ENCODE results near the gene LXN. TPM values are rescaled to one million over a fixed set of nuclear protein-coding genes. Genes with fewer than 3 reads are reported as not detected.

Gene LXN
- total RNA-seq, 2 donors from 2014 or later, result 8.8 to 10.0 TPM

DNA sequence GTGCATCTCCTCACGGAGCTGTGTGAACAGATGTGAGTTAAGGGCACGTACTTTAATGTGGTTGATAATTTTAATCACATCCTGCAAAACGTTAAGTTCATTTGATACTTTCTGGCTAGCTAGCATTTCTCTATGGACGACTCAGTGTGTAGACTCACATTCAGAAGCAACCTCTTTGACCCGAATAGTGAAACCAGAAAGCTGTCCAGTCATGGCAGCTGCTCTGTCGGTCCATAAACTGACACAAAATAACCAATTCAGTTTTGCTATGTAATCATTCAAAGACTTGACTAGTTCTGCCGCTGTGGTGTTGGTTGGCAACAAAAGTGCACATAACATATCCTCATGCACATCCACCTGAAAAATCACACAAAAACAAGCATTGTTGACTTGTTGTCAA is 31.8 kb downstream of the LXN start:
- Histone ChIP-seq H3K27me3 (ENCODE audit: control insufficient read depth, insufficient read depth, low read length, poor library complexity, severe bottlenecking) (no peaks in the 10 kb centered on the region), H3K4me1 (ENCODE audit: control insufficient read depth, insufficient read depth, low read length) (no peaks in the 10 kb centered on the region), H3K4me3 (ENCODE audit: low read length) (no peak overlapping the region), H3K9me3 (ENCODE audit: control insufficient read depth, low read length) (no peaks in the 10 kb centered on the region), H3K36me3 (ENCODE audit: control insufficient read depth, insufficient read depth, low read length) (no peaks in the 10 kb centered on the region), H3K9ac (ENCODE audit: extremely low read depth, low read length, poor library complexity, severe bottlenecking) (no peak overlapping the region), H3K27ac (ENCODE audit: low read depth, low read length) (no peak overlapping the region)
- WGBS, 2 experiments (ENCODE audit: insufficient coverage in 1 of 2, insufficient read length in 1 of 2), result 94 to 97% methylated on average over 6 to 7 of the region's 7 CpGs
- Mint-ChIP-seq H3K36me3 (ENCODE audit: low read depth) (no peaks in the 10 kb centered on the region), H3K4me3 (no peak overlapping the region), H3K27me3 (ENCODE audit: insufficient read depth) (peaks cover 2% of the 10 kb centered on the region), H3K4me1 (peaks cover 5% of the 10 kb centered on the region), H3K9me3 (peaks cover 7% of the 10 kb centered on the region), H3K27ac (no peak overlapping the region)
- TF ChIP-seq, protein P1, sequence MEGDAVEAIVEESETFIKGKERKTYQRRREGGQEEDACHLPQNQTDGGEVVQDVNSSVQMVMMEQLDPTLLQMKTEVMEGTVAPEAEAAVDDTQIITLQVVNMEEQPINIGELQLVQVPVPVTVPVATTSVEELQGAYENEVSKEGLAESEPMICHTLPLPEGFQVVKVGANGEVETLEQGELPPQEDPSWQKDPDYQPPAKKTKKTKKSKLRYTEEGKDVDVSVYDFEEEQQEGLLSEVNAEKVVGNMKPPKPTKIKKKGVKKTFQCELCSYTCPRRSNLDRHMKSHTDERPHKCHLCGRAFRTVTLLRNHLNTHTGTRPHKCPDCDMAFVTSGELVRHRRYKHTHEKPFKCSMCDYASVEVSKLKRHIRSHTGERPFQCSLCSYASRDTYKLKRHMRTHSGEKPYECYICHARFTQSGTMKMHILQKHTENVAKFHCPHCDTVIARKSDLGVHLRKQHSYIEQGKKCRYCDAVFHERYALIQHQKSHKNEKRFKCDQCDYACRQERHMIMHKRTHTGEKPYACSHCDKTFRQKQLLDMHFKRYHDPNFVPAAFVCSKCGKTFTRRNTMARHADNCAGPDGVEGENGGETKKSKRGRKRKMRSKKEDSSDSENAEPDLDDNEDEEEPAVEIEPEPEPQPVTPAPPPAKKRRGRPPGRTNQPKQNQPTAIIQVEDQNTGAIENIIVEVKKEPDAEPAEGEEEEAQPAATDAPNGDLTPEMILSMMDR (conservative IDR thresholded peaks at IDR 0.05), result no peak
- no peak for DNase-seq

GRCh38 chr3:158631981-158632380 is 40.5 kb downstream of the LXN start:
- H3K4me3 Mint-ChIP-seq, result no peak overlapping the region
- no peaks in the 10 kb centered on the region for H3K4me1 Mint-ChIP-seq
- DNase-seq, result no peak
- peaks cover 14% of the 10 kb centered on the region for H3K9me3 ChIP-seq (ENCODE audit: control insufficient read depth, low read length)
- no peaks in the 10 kb centered on the region for H3K36me3 ChIP-seq (ENCODE audit: control insufficient read depth, insufficient read depth, low read length)
- no peak overlapping the region for H3K27ac Mint-ChIP-seq
- peaks cover 3% of the 10 kb centered on the region for H3K27me3 Mint-ChIP-seq (ENCODE audit: insufficient read depth)
- no peak overlapping the region for H3K9ac ChIP-seq (ENCODE audit: extremely low read depth, low read length, poor library complexity, severe bottlenecking)
- H3K4me1 ChIP-seq (ENCODE audit: control insufficient read depth, insufficient read depth, low read length), result no peaks in the 10 kb centered on the region
- H3K36me3 Mint-ChIP-seq (ENCODE audit: low read depth), result peaks cover 4% of the 10 kb centered on the region
- H3K27ac ChIP-seq (ENCODE audit: low read depth, low read length), result no peak overlapping the region
- TF ChIP-seq, protein P1 (conservative IDR thresholded peaks at IDR 0.05), result no peak
- H3K4me3 ChIP-seq (ENCODE audit: low read length), result no peak overlapping the region
- H3K27me3 ChIP-seq (ENCODE audit: control insufficient read depth, insufficient read depth, low read length, poor library complexity, severe bottlenecking), result no peaks in the 10 kb centered on the region
- H3K9me3 Mint-ChIP-seq, result peaks cover 36% of the 10 kb centered on the region

- no peaks in the 10 kb centered on the region for H3K4me1 ChIP-seq (ENCODE audit: control insufficient read depth, insufficient read depth, low read length)
- TF ChIP-seq, protein P1 (conservative IDR thresholded peaks at IDR 0.05), result no peak
- no peak for DNase-seq
- H3K36me3 ChIP-seq (ENCODE audit: control insufficient read depth, insufficient read depth, low read length), result no peaks in the 10 kb centered on the region
- peaks cover 4% of the 10 kb centered on the region for H3K27me3 Mint-ChIP-seq (ENCODE audit: insufficient read depth)
- no peaks in the 10 kb centered on the region for H3K4me1 Mint-ChIP-seq
- no peak overlapping the region for H3K27ac ChIP-seq (ENCODE audit: low read depth, low read length)
- peaks cover 2% of the 10 kb centered on the region for H3K36me3 Mint-ChIP-seq (ENCODE audit: low read depth)
- WGBS, 2 experiments (ENCODE audit: insufficient coverage in 1 of 2, insufficient read length in 1 of 2), result 40% methylated on average over 1 of the region's 1 CpG; no CpG with 5 or more reads in 1 of the 2 experiments
- no peak overlapping the region for H3K4me3 Mint-ChIP-seq
- no peak overlapping the region for H3K9ac ChIP-seq (ENCODE audit: extremely low read depth, low read length, poor library complexity, severe bottlenecking)
- no peak overlapping the region for H3K27ac Mint-ChIP-seq
- peaks cover 15% of the 10 kb centered on the region for H3K9me3 ChIP-seq (ENCODE audit: control insufficient read depth, low read length)
- H3K27me3 ChIP-seq (ENCODE audit: control insufficient read depth, insufficient read depth, low read length, poor library complexity, severe bottlenecking), result no peaks in the 10 kb centered on the region
- peaks cover 27% of the 10 kb centered on the region for H3K9me3 Mint-ChIP-seq
- H3K4me3 ChIP-seq (ENCODE audit: low read length), result no peak overlapping the region
Measured at GRCh38 chr3:158625881-158626280, 46.6 kb downstream of the LXN start.
